IMR-90 (cell line): Measurements from ENCODE around the gene STKLD1.

Experiments used
- BHLHE40 ChIP-seq: fragments of 150-350 bp; IDR thresholded peaks from 2 replicates; pipeline ENCODE4 v1.6.1; 2016; ENCODE audit warnings: mild to moderate bottlenecking, low read depth, low read length
- CEBPB ChIP-seq: IDR thresholded peaks from 2 replicates; pipeline ENCODE4 v1.6.1; 2012; ENCODE audit warnings: low read depth, low read length, improper control_type of control experiment
- CHD1 ChIP-seq: IDR thresholded peaks from 2 replicates; pipeline ENCODE4 v1.6.1; 2012; ENCODE audit warnings: low read depth, low read length, improper control_type of control experiment
- POLR2A ChIP-seq: IDR thresholded peaks from 2 replicates; pipeline ENCODE4 v1.6.1; 2012; ENCODE audit warnings: mild to moderate bottlenecking, low read depth, low read length
- RAD21 ChIP-seq: IDR thresholded peaks from 2 replicates; pipeline ENCODE4 v1.6.1; 2012; ENCODE audit warnings: low read length, improper control_type of control experiment
- RFX5 ChIP-seq: IDR thresholded peaks from 2 replicates; pipeline ENCODE4 v1.8.0; 2012; ENCODE audit warnings: low read depth, mild to moderate bottlenecking, low read length, moderate library complexity
- SMC3 ChIP-seq: fragments of 150-350 bp; IDR thresholded peaks from 2 replicates; pipeline ENCODE4 v1.6.1; 2016; ENCODE audit warnings: low read depth, mild to moderate bottlenecking, antibody characterized with exemption, low read length, moderate library complexity
- USF2 ChIP-seq: fragments of 150-350 bp; IDR thresholded peaks from 2 replicates; pipeline ENCODE4 v1.6.1; 2017; ENCODE audit warnings: mild to moderate bottlenecking, antibody characterized with exemption, low read length, low read depth
- TF ChIP-seq, protein P1 (sequence below): conservative IDR thresholded peaks from 2 replicates; pipeline ENCODE4 v1.5.1; 2012; ENCODE audit warnings: mild to moderate bottlenecking, low read depth, low read length, improper control_type of control experiment

- TF ChIP-seq, protein P1, sequence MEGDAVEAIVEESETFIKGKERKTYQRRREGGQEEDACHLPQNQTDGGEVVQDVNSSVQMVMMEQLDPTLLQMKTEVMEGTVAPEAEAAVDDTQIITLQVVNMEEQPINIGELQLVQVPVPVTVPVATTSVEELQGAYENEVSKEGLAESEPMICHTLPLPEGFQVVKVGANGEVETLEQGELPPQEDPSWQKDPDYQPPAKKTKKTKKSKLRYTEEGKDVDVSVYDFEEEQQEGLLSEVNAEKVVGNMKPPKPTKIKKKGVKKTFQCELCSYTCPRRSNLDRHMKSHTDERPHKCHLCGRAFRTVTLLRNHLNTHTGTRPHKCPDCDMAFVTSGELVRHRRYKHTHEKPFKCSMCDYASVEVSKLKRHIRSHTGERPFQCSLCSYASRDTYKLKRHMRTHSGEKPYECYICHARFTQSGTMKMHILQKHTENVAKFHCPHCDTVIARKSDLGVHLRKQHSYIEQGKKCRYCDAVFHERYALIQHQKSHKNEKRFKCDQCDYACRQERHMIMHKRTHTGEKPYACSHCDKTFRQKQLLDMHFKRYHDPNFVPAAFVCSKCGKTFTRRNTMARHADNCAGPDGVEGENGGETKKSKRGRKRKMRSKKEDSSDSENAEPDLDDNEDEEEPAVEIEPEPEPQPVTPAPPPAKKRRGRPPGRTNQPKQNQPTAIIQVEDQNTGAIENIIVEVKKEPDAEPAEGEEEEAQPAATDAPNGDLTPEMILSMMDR: no peak
- TF ChIP-seq CHD1: no peak
- TF ChIP-seq RFX5: no peak
- TF ChIP-seq SMC3: no peak
- TF ChIP-seq RAD21: no peak
- TF ChIP-seq POLR2A: no peak
- no peak for TF ChIP-seq CEBPB
- TF ChIP-seq USF2: no peak
- TF ChIP-seq BHLHE40: no peak
Measured at GRCh38 chr9:133344071-133344470, 32.1 kb upstream of the STKLD1 start.
